Measurements from ENCODE around the gene CORO2B. TPM values are rescaled to one million over a fixed set of nuclear protein-coding genes. Genes with fewer than 3 reads are reported as not detected.

The CORO2B gene
- total and polyA plus RNA-seq, 5 donors = 5.8 to 13.7 (median 11.1) TPM

DNA sequence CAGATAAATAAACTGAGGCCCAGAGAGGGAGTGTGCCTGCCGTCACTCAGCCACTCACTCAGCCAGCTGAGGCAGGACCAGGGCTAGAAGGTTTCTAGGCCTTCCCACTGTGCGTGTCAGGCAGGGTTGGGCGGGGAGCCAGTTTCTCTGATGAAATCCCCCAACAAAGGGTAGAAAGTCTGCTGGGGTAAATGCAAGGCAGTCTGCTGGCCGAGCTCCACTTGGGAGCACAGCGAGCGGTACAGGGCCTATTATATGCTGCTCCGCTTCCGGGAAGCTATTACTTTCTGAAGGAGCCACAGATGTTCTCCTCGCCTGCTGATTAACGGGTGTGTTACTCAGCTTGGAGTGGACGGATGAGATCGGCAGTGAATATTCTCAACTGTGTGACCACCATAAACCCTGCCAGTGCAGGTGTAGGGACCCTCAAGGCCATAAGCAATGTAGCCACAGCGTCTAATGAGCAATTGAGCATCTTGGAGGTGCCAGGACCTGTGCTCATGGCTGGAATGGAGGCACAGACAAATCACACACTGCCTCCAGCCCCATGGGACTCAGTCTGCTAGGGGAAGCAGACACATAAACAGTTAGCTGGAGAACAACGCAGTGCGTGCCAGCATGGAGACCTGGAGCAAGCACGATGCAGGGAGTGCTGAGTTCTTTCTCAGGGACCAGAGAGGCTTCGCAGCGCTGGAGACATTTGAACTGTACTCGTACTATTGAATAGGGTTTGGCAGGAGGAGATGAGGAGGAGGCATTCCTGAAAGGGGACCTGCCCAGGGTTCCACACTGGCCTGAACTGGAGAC is 42.1 kb downstream of the CORO2B start:
- no peaks in the 10 kb centered on the region for H3K27me3 ChIP-seq (ENCODE audit: control insufficient read depth, insufficient read depth)
- WGBS = 51% methylated on average over 19 of the region's 19 CpGs
- peak overlapping the region; percentile 89 for H3K27ac ChIP-seq (ENCODE audit: low read length)
- DNase-seq = peak; percentile 95 to 98 (median 96)
- intact Hi-C loops (cut with DNase I) = no loop called here
- H3K4me3 ChIP-seq (ENCODE audit: low read length) = no peak overlapping the region
- peaks cover 12% of the 10 kb centered on the region for H3K4me1 ChIP-seq (ENCODE audit: control insufficient read depth, insufficient read depth, low read length)
- ATAC-seq = peak; percentile 89 to 90
- H3K9me3 ChIP-seq (ENCODE audit: control insufficient read depth, low read length) = no peaks in the 10 kb centered on the region

DNA sequence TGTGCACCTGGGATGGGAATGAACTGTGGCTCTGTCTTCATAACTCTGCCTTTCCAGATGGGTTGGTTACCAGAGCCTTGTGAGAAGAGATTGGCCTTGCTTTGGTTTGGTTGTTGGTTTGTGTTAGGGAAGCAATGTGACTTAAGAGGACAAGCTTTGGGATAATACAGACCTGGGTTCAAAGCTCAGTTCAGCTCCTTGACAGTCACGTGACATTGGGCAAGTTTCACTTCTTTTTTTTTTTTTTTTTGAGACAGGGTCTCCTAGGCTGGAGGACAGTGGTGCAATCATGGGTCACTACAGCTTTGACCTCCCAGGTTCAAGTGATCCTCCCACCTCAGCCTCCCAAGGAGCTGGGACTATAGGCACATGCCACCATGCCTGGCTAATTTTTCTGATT is 42.7 kb downstream of the CORO2B start:
- Histone ChIP-seq H3K9me3 (ENCODE audit: control insufficient read depth, low read length) (no peaks in the 10 kb centered on the region), H3K4me3 (ENCODE audit: low read length) (no peak overlapping the region), H3K27ac (ENCODE audit: low read length) (peak overlapping the region; percentile 89), H3K27me3 (ENCODE audit: control insufficient read depth, insufficient read depth) (no peaks in the 10 kb centered on the region), H3K4me1 (ENCODE audit: control insufficient read depth, insufficient read depth, low read length) (peaks cover 12% of the 10 kb centered on the region)
- intact Hi-C loops (cut with DNase I) = no loop called here
- ATAC-seq (no peak), DNase-seq (no peak)
- WGBS = 89% methylated on average over 1 of the region's 1 CpG

- intact Hi-C loops (cut with DNase I) = no loop called here
- ATAC-seq (peak; percentile 29 to 45), DNase-seq (peak in 2 of 3 donors; percentile 70 to 80)
- 63% methylated on average over 13 of the region's 13 CpGs for WGBS
- H3K4me3 ChIP-seq (ENCODE audit: low read length) = no peak overlapping the region
- no peaks in the 10 kb centered on the region for H3K27me3 ChIP-seq (ENCODE audit: control insufficient read depth, insufficient read depth)
- H3K27ac ChIP-seq (ENCODE audit: low read length) = peak overlapping the region; percentile 21
- no peaks in the 10 kb centered on the region for H3K9me3 ChIP-seq (ENCODE audit: control insufficient read depth, low read length)
- H3K4me1 ChIP-seq (ENCODE audit: control insufficient read depth, insufficient read depth, low read length) = peaks cover 10% of the 10 kb centered on the region
These were observed 44.6 kb downstream of the CORO2B start for GRCh38 chr15:68623301-68623892.

DNA sequence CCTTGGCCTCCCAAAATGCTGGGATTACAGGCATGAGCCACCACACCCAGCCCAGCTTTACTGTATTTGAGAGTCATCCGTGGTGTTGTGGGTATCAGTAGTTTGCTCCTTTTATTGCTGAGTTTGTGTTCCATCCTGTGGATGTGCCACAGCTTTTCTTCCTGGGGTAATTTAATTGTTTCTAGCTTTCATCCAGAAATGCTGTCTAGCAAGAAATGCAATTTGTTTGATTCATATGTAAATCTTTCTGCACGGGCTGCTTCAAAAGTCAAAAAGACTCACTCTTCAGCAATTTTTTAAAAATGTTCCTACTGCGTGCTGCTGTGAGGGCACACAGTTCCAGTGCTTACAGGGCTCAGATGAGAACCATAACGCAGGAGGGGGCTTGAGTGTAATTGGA is 47.1 kb downstream of the CORO2B start:
- intact Hi-C loops (cut with DNase I) = no loop called here

DNA sequence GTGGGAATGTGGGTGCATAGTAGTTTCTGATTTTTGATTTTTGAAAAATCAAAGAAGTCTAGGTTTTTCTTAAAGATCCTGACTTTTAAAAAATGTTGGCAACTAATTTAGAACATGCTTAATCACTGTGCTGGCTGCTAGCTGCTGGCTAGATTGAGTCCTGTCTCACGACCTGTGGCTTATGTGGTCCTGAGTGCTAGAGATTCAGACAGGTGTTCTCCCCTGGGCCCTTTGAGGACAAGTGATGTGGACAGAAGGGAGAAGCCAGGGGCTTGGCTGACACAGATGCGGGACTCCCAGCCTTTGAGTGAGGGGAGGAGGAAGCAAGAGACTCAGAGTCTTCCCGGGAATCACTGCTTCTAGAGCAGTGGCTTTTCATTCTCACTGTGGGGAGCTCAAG is 47.5 kb downstream of the CORO2B start:
- DNase-seq = no peak
- Histone ChIP-seq H3K4me3 (ENCODE audit: low read length) (no peak overlapping the region), H3K27ac (ENCODE audit: low read length) (no peak overlapping the region), H3K9me3 (ENCODE audit: control insufficient read depth, low read length) (no peaks in the 10 kb centered on the region), H3K27me3 (ENCODE audit: control insufficient read depth, insufficient read depth) (no peaks in the 10 kb centered on the region), H3K4me1 (ENCODE audit: control insufficient read depth, insufficient read depth, low read length) (peaks cover 6% of the 10 kb centered on the region)
- ATAC-seq = no peak
- 61% methylated on average over 3 of the region's 3 CpGs for WGBS
- intact Hi-C loops (cut with DNase I) = no loop called here

More for the DNA sequence above, 47.1 kb downstream of the CORO2B start:
- 90% methylated on average over 4 of the region's 4 CpGs for WGBS
- no peaks in the 10 kb centered on the region for H3K9me3 ChIP-seq (ENCODE audit: control insufficient read depth, low read length)
- DNase-seq = no peak
- H3K4me3 ChIP-seq (ENCODE audit: low read length) = no peak overlapping the region
- H3K4me1 ChIP-seq (ENCODE audit: control insufficient read depth, insufficient read depth, low read length) = peaks cover 10% of the 10 kb centered on the region
- ATAC-seq = no peak
- no peak overlapping the region for H3K27ac ChIP-seq (ENCODE audit: low read length)
- no peaks in the 10 kb centered on the region for H3K27me3 ChIP-seq (ENCODE audit: control insufficient read depth, insufficient read depth)

DNA sequence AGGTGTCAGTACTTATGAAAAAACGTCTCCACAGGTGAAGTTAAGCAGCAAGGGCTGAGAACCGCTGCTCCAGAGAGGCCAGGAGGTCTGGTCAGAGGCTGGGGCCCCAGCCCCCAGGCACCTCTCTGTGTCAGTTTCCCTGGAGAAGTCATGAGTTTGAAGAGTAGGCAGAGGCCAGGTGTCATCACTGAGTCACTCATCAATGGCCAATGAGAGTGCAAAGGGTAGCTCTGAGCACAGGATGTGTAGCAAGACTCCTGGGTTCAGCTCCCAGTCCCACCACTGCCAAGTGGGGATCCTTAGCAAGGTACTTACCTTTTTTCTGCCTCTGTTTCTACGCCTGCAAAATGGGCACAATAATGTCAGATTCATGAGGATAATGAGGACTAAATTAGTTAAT is 47.9 kb downstream of the CORO2B start:
- intact Hi-C loops (cut with DNase I) = no loop called here
- H3K27me3 ChIP-seq (ENCODE audit: control insufficient read depth, insufficient read depth) = no peaks in the 10 kb centered on the region
- peaks cover 6% of the 10 kb centered on the region for H3K4me1 ChIP-seq (ENCODE audit: control insufficient read depth, insufficient read depth, low read length)
- no peaks in the 10 kb centered on the region for H3K9me3 ChIP-seq (ENCODE audit: control insufficient read depth, low read length)
- whole genome bisulfite sequencing = 95% methylated on average over 3 of the region's 3 CpGs
- DNase-seq (no peak), ATAC-seq (no peak)
- no peak overlapping the region for H3K4me3 ChIP-seq (ENCODE audit: low read length)
- H3K27ac ChIP-seq (ENCODE audit: low read length) = no peak overlapping the region

- ATAC-seq (no peak), DNase-seq (no peak)
- Histone ChIP-seq H3K4me1 (ENCODE audit: control insufficient read depth, insufficient read depth, low read length) (peaks cover 7% of the 10 kb centered on the region), H3K27me3 (ENCODE audit: control insufficient read depth, insufficient read depth) (no peaks in the 10 kb centered on the region), H3K4me3 (ENCODE audit: low read length) (no peak overlapping the region), H3K27ac (ENCODE audit: low read length) (no peak overlapping the region), H3K9me3 (ENCODE audit: control insufficient read depth, low read length) (no peaks in the 10 kb centered on the region)
- 92% methylated on average over 7 of the region's 7 CpGs for WGBS
- intact Hi-C loops (cut with DNase I) = no loop called here
These were observed 48.7 kb downstream of the CORO2B start for GRCh38 chr15:68627476-68627875.

DNA sequence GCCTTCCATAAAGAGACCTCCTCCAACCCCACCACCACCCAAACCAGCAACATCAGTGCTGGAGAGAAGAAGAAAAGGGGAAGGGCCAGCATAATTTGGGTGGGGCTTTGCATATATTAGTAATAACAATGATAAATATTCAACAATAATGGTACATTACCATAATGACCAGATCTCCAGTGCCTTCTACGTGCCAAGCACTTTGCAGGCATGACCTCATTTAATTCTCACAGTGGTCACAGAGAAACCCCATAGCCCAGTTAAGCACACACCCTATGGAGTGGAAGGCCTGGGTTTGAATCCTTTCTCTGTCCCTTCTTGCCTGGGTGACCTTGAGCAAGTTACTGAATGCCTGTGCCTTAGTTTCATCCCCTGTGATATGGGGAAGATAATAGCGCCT is 49.2 kb downstream of the CORO2B start:
- Histone ChIP-seq H3K27ac (ENCODE audit: low read length) (no peak overlapping the region), H3K4me1 (ENCODE audit: control insufficient read depth, insufficient read depth, low read length) (peaks cover 5% of the 10 kb centered on the region), H3K27me3 (ENCODE audit: control insufficient read depth, insufficient read depth) (no peaks in the 10 kb centered on the region), H3K9me3 (ENCODE audit: control insufficient read depth, low read length) (no peaks in the 10 kb centered on the region), H3K4me3 (ENCODE audit: low read length) (no peak overlapping the region)
- DNase-seq (no peak), ATAC-seq (no peak)
- 96% methylated on average over 2 of the region's 2 CpGs for WGBS
- intact Hi-C loops (cut with DNase I) = no loop called here

GRCh38 chr15:68629519-68630210 is 50.9 kb downstream of the CORO2B start:
- H3K27ac ChIP-seq (ENCODE audit: low read length) = no peak overlapping the region
- intact Hi-C loops (cut with DNase I) = no loop called here
- no peak overlapping the region for H3K4me3 ChIP-seq (ENCODE audit: low read length)
- WGBS = 65% methylated on average over 8 of the region's 8 CpGs
- ATAC-seq (no peak), DNase-seq (no peak)
- H3K27me3 ChIP-seq (ENCODE audit: control insufficient read depth, insufficient read depth) = no peaks in the 10 kb centered on the region
- H3K4me1 ChIP-seq (ENCODE audit: control insufficient read depth, insufficient read depth, low read length) = peaks cover 5% of the 10 kb centered on the region
- H3K9me3 ChIP-seq (ENCODE audit: control insufficient read depth, low read length) = no peaks in the 10 kb centered on the region

DNA sequence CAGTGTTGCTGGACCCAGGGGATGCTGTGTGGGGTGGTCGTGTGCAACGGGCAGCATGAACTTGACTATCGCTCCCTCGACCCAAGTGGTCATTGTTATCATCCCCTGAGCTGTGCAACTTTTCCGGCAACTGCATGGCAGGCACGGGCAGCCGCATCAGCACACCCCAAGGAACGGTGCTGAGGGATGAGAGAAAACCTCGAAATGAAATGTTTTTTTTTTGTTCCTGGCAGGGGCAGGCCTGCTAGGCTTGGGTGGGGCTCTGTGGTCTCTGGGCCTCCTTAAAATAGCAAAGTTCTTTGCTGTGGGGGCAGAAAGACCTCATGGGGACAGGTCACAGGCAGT is 51.4 kb downstream of the CORO2B start:
- 83% methylated on average over 9 of the region's 9 CpGs for WGBS
- Histone ChIP-seq H3K4me1 (ENCODE audit: control insufficient read depth, insufficient read depth, low read length) (peaks cover 10% of the 10 kb centered on the region), H3K27me3 (ENCODE audit: control insufficient read depth, insufficient read depth) (no peaks in the 10 kb centered on the region), H3K9me3 (ENCODE audit: control insufficient read depth, low read length) (no peaks in the 10 kb centered on the region), H3K4me3 (ENCODE audit: low read length) (no peak overlapping the region), H3K27ac (ENCODE audit: low read length) (no peak overlapping the region)
- ATAC-seq (no peak), DNase-seq (no peak)
- intact Hi-C loops (cut with DNase I) = no loop called here

DNA sequence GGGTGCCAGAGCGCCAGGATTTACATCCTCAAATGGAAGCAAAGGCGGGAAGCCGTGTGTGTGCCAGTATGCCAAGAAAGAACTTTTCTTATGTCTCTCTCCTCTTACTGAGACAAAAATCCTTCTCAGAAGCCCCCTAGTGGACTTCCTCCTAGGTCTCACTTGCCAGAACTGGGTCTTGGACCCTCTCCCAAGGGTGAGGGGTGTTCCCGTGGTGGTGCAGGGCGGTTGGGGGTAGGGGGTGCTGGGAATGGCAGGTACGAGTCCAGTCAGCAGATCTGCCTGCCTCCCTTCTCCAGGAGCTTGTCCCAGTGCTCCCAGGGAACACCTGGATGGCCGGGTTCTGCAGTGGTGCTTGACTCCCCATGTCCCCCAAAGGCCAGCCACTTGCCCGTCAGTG is 52.0 kb downstream of the CORO2B start:
- no peak for ATAC-seq
- Histone ChIP-seq H3K9me3 (ENCODE audit: control insufficient read depth, low read length) (no peaks in the 10 kb centered on the region), H3K4me3 (ENCODE audit: low read length) (no peak overlapping the region), H3K27me3 (ENCODE audit: control insufficient read depth, insufficient read depth) (no peaks in the 10 kb centered on the region), H3K4me1 (ENCODE audit: control insufficient read depth, insufficient read depth, low read length) (peaks cover 13% of the 10 kb centered on the region), H3K27ac (ENCODE audit: low read length) (no peak overlapping the region)
- WGBS = 90% methylated on average over 8 of the region's 8 CpGs
- DNase-seq = no peak
- intact Hi-C loops (cut with DNase I) = no loop called here

All from right cardiac atrium (tissue), 5 donors.